ENCODE data around the gene LIF.
A peak's percentile ranks its signal among the peaks of the same experiment; 100 is the strongest.
"Not testable (repeated sequence)": the region's sequence is repeated elsewhere in the genome, so short reads cannot be mapped to it uniquely, and the experiment has no call there.

The LIF gene

GRCh38 chr22:30209642-30210041 lies 36.9 kb downstream of the LIF start:
- DNase-seq (ENCODE audit: low read depth in 2 of 2), result no peak

- no peak for DNase-seq (ENCODE audit: low read depth in 2 of 2)
Measured at GRCh38 chr22:30208631-30209603, 37.6 kb downstream of the LIF start.

DNA sequence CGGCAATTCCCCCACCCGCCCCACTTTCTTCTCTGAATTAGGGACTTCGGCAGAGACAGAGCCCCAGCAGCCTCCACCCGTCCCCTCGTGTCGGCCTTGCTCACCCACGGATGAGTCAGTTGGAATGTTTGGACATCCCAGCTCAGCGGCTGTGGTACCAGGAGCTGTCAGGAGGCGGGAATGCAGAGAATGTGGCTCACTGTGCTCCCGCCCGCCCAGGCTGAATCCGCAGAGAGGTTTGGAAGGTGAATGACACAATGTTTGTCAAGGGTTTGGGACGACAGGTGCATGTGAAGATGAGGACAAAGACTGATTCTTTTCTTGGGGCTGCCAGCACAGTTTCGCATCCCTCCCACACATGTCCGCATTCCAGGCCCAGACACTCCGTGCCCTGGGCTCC lies 39.6 kb downstream of the LIF start:
- DNase-seq (ENCODE audit: low read depth in 2 of 2), result no peak

GRCh38 chr22:30205281-30206115 lies 41.1 kb downstream of the LIF start:
- no peak for DNase-seq (ENCODE audit: low read depth in 2 of 2)

DNA sequence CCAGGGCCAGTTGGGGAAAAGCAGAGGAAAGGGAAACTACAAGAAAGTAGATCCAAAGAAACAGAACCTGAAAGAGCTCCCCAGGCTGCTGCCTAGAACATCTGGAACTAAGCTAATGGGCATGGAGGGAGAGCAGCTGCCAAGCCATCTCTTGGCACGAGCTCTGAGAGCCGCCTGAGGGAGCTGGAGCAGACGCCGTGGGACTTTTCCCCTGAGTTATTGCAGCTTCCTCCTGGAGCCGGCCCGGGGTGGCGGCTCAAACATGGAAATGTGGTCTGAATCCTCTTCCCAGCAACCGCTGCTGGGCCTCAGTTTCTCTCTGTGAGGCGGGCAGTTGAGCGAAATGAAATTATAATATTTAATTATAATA lies 41.8 kb downstream of the LIF start:
- no peak for DNase-seq (ENCODE audit: low read depth in 2 of 2)

GRCh38 chr22:30204015-30204741 lies 42.4 kb downstream of the LIF start:
- DNase-seq (ENCODE audit: low read depth in 2 of 2), result no peak

GRCh38 chr22:30202531-30203006 lies 44.0 kb downstream of the LIF start:
- DNase-seq (ENCODE audit: low read depth in 2 of 2), result no peak

GRCh38 chr22:30201945-30202344 lies 44.6 kb downstream of the LIF start:
- DNase-seq (ENCODE audit: low read depth in 2 of 2), result no peak

GRCh38 chr22:30200905-30201304 lies 45.7 kb downstream of the LIF start:
- not testable (repeated sequence) for DNase-seq (ENCODE audit: low read depth in 2 of 2)

GRCh38 chr22:30198921-30199320 lies 47.6 kb downstream of the LIF start:
- DNase-seq (ENCODE audit: low read depth in 2 of 2), result no peak

- DNase-seq (ENCODE audit: low read depth in 2 of 2), result no peak
Measured at GRCh38 chr22:30198152-30198825, 48.3 kb downstream of the LIF start.

DNA sequence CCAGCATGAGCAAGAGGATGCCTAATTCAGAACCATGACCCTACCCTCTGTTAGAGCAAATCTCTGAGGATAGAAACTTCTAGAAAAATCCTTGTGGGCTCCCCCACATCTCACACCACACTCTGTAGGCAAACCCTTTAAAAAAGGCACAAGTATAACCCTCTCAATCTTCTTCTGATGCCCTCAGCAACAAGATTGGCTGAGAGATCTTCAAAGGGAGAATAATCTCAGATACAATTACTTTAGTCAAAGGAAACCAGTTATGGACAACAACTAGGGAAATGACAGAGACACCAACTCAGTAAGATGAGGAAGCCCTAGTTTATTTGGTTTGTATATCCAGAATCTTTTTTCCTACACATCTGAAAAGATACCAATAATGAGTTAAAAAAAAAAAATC lies 49.2 kb downstream of the LIF start:
- DNase-seq (ENCODE audit: low read depth in 2 of 2), result no peak

DNA sequence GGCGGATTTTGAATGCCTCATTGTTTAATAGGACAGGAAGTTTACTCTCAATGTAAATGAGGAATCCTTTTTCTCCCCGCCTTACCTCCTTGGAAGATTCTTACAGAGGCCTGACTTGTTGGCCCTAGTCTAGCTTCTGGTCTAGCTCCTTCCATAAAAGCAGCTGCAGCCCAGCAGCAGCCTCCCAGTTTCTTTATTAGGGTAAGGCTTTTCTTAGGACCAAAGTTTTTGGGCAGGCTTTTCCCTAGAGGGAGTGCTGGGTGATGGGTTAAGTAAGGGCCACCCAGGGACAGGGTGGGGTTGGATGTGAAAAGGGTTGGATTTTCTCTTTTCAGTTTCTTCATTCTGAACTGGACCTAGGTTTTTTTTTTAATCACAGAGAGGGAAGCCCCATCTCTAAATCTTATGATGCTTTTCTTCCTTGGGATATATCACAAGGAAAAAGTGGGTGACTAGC lies 49.7 kb downstream of the LIF start:
- DNase-seq (ENCODE audit: low read depth in 2 of 2), result no peak

DNA sequence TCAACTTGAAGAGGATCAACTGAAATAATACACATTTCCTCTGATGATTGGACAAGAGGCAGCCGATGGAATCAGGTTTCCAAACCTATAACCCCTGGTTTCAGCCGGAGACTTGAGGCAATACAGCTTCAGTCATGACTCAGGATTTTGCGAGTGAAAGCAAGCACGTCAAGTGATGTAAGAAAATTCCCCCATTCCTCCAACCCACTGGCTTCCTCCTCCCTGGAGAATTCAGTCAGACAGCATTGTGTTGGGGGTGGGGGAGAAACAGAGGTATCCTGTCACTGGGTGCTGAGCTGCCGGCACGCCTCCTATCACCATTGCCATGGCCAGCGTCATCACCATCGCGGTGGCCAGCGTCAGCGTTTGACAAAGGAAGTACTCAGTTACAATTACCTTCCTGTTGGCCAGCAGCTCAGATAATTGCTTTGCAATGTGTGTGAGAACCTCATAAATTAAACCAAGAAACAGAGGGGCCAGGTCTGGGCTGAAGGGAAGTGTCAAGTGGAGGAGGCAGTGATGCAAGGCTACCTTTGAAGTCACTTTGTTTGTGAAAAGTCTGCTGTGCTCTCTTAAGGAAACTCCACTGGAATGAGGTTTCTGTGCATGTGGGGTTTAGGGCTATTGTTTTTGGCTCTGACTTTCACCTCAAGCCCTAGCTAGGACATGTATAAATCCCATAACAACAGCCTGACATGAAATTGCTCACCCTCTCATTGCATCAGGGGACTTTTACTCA lies 50.2 kb downstream of the LIF start:
- peak; percentile 12 to 29 for DNase-seq (ENCODE audit: low read depth in 2 of 2)

- no peak for DNase-seq (ENCODE audit: low read depth in 2 of 2)
Measured at GRCh38 chr22:30195245-30196140, 51.1 kb downstream of the LIF start.

GRCh38 chr22:30193031-30193775 lies 53.4 kb downstream of the LIF start:
- DNase-seq (ENCODE audit: low read depth in 2 of 2), result no peak

GRCh38 chr22:30192427-30192826 lies 54.1 kb downstream of the LIF start:
- no peak for DNase-seq (ENCODE audit: low read depth in 2 of 2)

GRCh38 chr22:30191040-30191701 lies 55.4 kb downstream of the LIF start:
- DNase-seq (ENCODE audit: low read depth in 2 of 2), result no peak

Measured in stimulated activated CD4-positive, alpha-beta T cell treated with anti-CD3 and anti-CD28 coated beads, Interleukin-1b, Interleukin-23, amount 100 ng/mL, for 4 hours (primary cell).